SK-N-SH (cell line): ENCODE measurements around the gene TYW1B. TPM values are rescaled to one million over a fixed set of nuclear protein-coding genes. Genes with fewer than 3 reads are reported as not detected.
"Not testable (repeated sequence)": the region's sequence is repeated elsewhere in the genome, so short reads cannot be mapped to it uniquely, and the experiment has no call there.

Experiments used
- CTCF ChIA-PET: fragments of 300-600, 350-600 bp; formaldehyde crosslinking; extraction: SDS; loops from one replicate; lab custom pipeline; 2021; lab: Yijun Ruan, JAX
- POLR2A ChIA-PET: fragments of 350-600 bp; sonication (Branson Sonifier 250); formaldehyde crosslinking; extraction: SDS; loops from one replicate; lab custom pipeline; 2020; ENCODE audit warnings: antibody characterized with exemption, inconsistent platforms; lab: Yijun Ruan, JAX
- DNase-seq: peaks from one replicate; pipeline ENCODE4 v3.0.0; 2012
- H2AFZ ChIP-seq: fragments of 200-600 bp; sonication (generic); 2 replicates; pipeline ENCODE4 v1.8.1; 2016; ENCODE audit warnings: antibody characterized with exemption, mild to moderate bottlenecking, low read depth
- H3F3A ChIP-seq: fragments of 200-600 bp; sonication (generic); replicated peaks from 2 replicates; pipeline ENCODE3; 2016; ENCODE audit warnings: antibody characterized with exemption, mild to moderate bottlenecking; ENCODE audit not compliant: insufficient read depth
- H3K27ac ChIP-seq, 2 experiments: fragments of 200-500 bp in 1 of 2; fragments of 200-600 bp in 1 of 2; sonication (Bioruptor generic) in 1 of 2; sonication (generic), shearing (Covaris generic) in 1 of 2; 2 replicates each; pipeline versions ENCODE4 v1.5.1 to v1.6.1; 2014 to 2016; ENCODE audit warnings: low read depth in 2 of 2, inconsistent platforms in 1 of 2, low read length in 1 of 2, mild to moderate bottlenecking in 1 of 2, mixed read lengths in 1 of 2
- H3K27me3 ChIP-seq: fragments of 200-600 bp; sonication (generic), shearing (Covaris generic); 2 replicates; pipeline ENCODE4 v1.6.1; 2016; ENCODE audit warnings: mixed run types; ENCODE audit not compliant: insufficient read depth
- H3K36me3 ChIP-seq, 2 experiments: fragments of 200-500 bp in 1 of 2; fragments of 200-600 bp in 1 of 2; sonication (Bioruptor generic) in 1 of 2; sonication (generic) in 1 of 2; replicated peaks in 1 of 2; 2 replicates each; pipeline versions ENCODE3 to v1.5.1; 2014 to 2016; ENCODE audit warnings: low read length in 1 of 2, mild to moderate bottlenecking in 1 of 2; ENCODE audit not compliant: insufficient read depth in 2 of 2, control insufficient read depth in 1 of 2
- H3K4me1 ChIP-seq, 2 experiments: fragments of 200-500 bp in 1 of 2; fragments of 200-600 bp in 1 of 2; sonication (Bioruptor generic) in 1 of 2; sonication (generic), shearing (Covaris generic) in 1 of 2; 2 replicates each; pipeline versions ENCODE4 v1.5.1 to v1.6.1; 2014 to 2016; ENCODE audit warnings: low read depth in 1 of 2, low read length in 1 of 2, mixed run types in 1 of 2; ENCODE audit not compliant: insufficient read depth in 2 of 2, control insufficient read depth in 1 of 2
- H3K4me2 ChIP-seq: fragments of 200-600 bp; sonication (generic), shearing (Covaris generic); 2 replicates; pipeline ENCODE4 v1.6.1; 2017; ENCODE audit warnings: mixed run types
- H3K4me3 ChIP-seq, 2 experiments: fragments of 200-500 bp in 1 of 2; fragments of 200-600 bp in 1 of 2; sonication (Bioruptor generic) in 1 of 2; sonication (generic), shearing (Covaris generic) in 1 of 2; 2 replicates each; pipeline versions ENCODE4 v1.5.1 to v1.8.1; 2014 to 2016; ENCODE audit warnings: low read depth in 2 of 2, inconsistent platforms in 1 of 2, low read length in 1 of 2, mild to moderate bottlenecking in 1 of 2, mixed read lengths in 1 of 2, moderate library complexity in 1 of 2
- H3K79me2 ChIP-seq: fragments of 200-600 bp; sonication (generic); 2 replicates; pipeline ENCODE4 v1.8.1; 2017; ENCODE audit warnings: mild to moderate bottlenecking; ENCODE audit not compliant: insufficient read depth
- H3K9ac ChIP-seq: fragments of 200-600 bp; sonication (generic); 2 replicates; pipeline ENCODE4 v1.6.1; 2017; ENCODE audit warnings: mixed run types
- H3K9me2 ChIP-seq: fragments of 200-600 bp; sonication (generic); 2 replicates; pipeline ENCODE4 v1.6.1; 2017; ENCODE audit warnings: mixed run types
- H3K9me3 ChIP-seq: fragments of 200-600 bp; sonication (generic); 2 replicates; pipeline ENCODE4 v1.6.1; 2017; ENCODE audit warnings: mixed run types, mild to moderate bottlenecking, moderate library complexity
- H4K20me1 ChIP-seq: fragments of 200-600 bp; sonication (generic); 2 replicates; pipeline ENCODE4 v1.6.1; 2017; ENCODE audit warnings: mild to moderate bottlenecking, mixed run types; ENCODE audit not compliant: insufficient read depth
- CTCF ChIP-seq: fragments of 200-600 bp; sonication (generic); IDR thresholded peaks from 2 replicates; pipeline ENCODE4 v1.6.1; 2017; ENCODE audit warnings: antibody characterized with exemption, mild to moderate bottlenecking, moderate library complexity
- EP300 ChIP-seq, 2 experiments: IDR thresholded peaks; 2 replicates each; pipeline versions ENCODE4 v1.4.0 to v1.6.1; 2012; ENCODE audit warnings: borderline replicate concordance in 1 of 2, low read depth in 1 of 2, low read length in 1 of 2
- FOXM1 ChIP-seq: IDR thresholded peaks from 2 replicates; pipeline ENCODE4 v1.4.0; 2012; ENCODE audit warnings: low read depth, mild to moderate bottlenecking
- GATA2 ChIP-seq: sonication (generic); formaldehyde crosslinking; IDR thresholded peaks from 2 replicates; pipeline ENCODE4 v1.5.0; 2020; ENCODE audit warnings: mild to moderate bottlenecking, missing genetic modification reagents
- IRF3 ChIP-seq: fragments of 150-350 bp; IDR thresholded peaks from 2 replicates; pipeline ENCODE4 v1.6.1; 2016; ENCODE audit warnings: mild to moderate bottlenecking, low read depth, low read length
- MEF2A ChIP-seq: IDR thresholded peaks from 2 replicates; pipeline ENCODE4 v1.4.0; 2012; ENCODE audit warnings: low read depth, borderline replicate concordance
- POLR2AphosphoS5 ChIP-seq: IDR thresholded peaks from 2 replicates; pipeline ENCODE4 v1.6.1; 2012; ENCODE audit warnings: low read depth, low read length
- TEAD4 ChIP-seq: IDR thresholded peaks from 2 replicates; pipeline ENCODE4 v1.4.0; 2012; ENCODE audit warnings: mild to moderate bottlenecking, borderline replicate concordance; ENCODE audit not compliant: insufficient read depth
- WGBS: methylation state at CpG from one replicate; pipeline ENCODE4 v1.1.6; 2017; ENCODE audit warnings: low lambda C conversion rate; 5-methylcytosine and 5-hydroxymethylcytosine counted together
- polyA plus RNA-seq, 3 experiments: library from polyadenylated mRNA; depleted of rRNA; stranded (reverse); fragments of >200 nt; gene quantifications; 2 replicates each; pipeline ENCODE4 v1.2.3, GENCODE V29; 2012
- TF ChIP-seq, protein P1 (sequence below): IDR thresholded peaks from 2 replicates; pipeline ENCODE4 v1.4.0; 2012; ENCODE audit warnings: low read depth

Gene TYW1B
- polyA plus RNA-seq, 1 of the 3 experiments (the other 2 are of a cell fraction): 1.4 TPM

DNA sequence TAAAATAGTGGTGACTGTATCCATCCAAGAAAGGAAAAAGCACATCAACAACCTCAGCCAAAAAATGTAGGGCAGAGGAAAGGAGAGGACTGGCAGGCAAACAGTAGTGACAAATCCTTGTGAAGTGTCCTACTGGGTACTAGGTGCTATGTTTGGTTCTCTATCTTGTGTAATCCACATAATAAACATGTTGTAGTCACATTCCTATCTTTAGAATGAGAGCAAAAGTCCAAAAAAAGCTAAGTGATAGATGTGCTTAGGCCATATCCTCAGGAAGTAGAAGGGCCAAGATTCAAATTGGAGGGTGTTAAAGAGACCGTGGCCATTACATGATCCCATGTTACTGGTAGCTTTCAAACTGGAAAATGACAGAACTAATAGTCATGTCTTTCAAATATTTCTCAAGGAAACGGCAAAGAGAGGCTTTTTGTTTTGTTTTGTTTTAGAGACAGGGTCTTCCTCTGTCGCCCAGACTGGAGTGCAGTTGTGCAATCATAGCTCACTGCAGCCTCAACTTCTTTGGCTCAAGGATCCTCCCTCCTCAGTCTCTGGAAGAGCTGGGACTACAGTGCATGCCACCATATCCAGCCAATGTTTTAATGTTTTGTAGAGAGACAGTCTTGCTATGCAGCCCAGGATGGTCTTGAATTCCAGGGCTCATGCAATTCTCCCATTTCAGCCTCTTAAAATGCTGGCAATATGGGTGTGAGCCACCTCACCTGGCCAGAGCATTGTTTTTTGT is 244.2 kb downstream of the TYW1B start:
- H4K20me1 ChIP-seq, H3K9me3 ChIP-seq, H3F3A ChIP-seq, H3K79me2 ChIP-seq, POLR2A ChIA-PET, H3K4me1 ChIP-seq, DNase-seq, H3K36me3 ChIP-seq, H3K27ac ChIP-seq, CTCF ChIA-PET, H3K9me2 ChIP-seq, H3K4me3 ChIP-seq, H3K9ac ChIP-seq, H2AFZ ChIP-seq, H3K27me3 ChIP-seq, H3K4me2 ChIP-seq: not testable (repeated sequence)
- 77% methylated on average over 3 of the region's 3 CpGs for WGBS

- H3K9me3 ChIP-seq, H3K79me2 ChIP-seq, H3K4me2 ChIP-seq, H4K20me1 ChIP-seq, H2AFZ ChIP-seq, H3K9me2 ChIP-seq, H3K4me1 ChIP-seq, POLR2A ChIA-PET, CTCF ChIA-PET, H3K27ac ChIP-seq, H3F3A ChIP-seq, H3K27me3 ChIP-seq, H3K36me3 ChIP-seq, DNase-seq, H3K4me3 ChIP-seq, H3K9ac ChIP-seq: not testable (repeated sequence)
- 93% methylated on average over 9 of the region's 9 CpGs for WGBS
Measured at GRCh38 chr7:72580142-72580770, 247.7 kb downstream of the TYW1B start.

- no peak overlapping the region for H3K27ac ChIP-seq
- no peaks in the 10 kb centered on the region for H3K9me3 ChIP-seq
- no peaks in the 10 kb centered on the region for H3K27me3 ChIP-seq
- ChIA-PET POLR2A (interaction anchor here (0.6 kb wide), 1 partner anchor 104 kb away, joined by 5 read pairs; no protein-coding TSS in a partner anchor), CTCF (no interaction called here)
- no peaks in the 10 kb centered on the region for H3F3A ChIP-seq
- no peaks in the 10 kb centered on the region for H3K4me1 ChIP-seq
- H3K79me2 ChIP-seq: no peaks in the 10 kb centered on the region
- H3K4me2 ChIP-seq: no peak overlapping the region
- no peaks in the 10 kb centered on the region for H3K36me3 ChIP-seq
- no peaks in the 10 kb centered on the region for H3K9me2 ChIP-seq
- 92% methylated on average over 2 of the region's 2 CpGs for WGBS
- TF ChIP-seq POLR2AphosphoS5 (no peak), CTCF (no peak), EP300 (IDR thresholded peaks at IDR 0.05; ENCODE audit: borderline replicate concordance in 1 of 2, low read depth in 1 of 2, low read length in 1 of 2) (no peak), TEAD4 (no peak), FOXM1 (no peak), GATA2 (no peak), MEF2A (no peak), IRF3 (no peak)
- TF ChIP-seq, protein P1, sequence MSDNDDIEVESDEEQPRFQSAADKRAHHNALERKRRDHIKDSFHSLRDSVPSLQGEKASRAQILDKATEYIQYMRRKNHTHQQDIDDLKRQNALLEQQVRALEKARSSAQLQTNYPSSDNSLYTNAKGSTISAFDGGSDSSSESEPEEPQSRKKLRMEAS: no peak
- DNase-seq: no peak
- no peak overlapping the region for H3K4me3 ChIP-seq
- H3K9ac ChIP-seq: no peak overlapping the region
- no peaks in the 10 kb centered on the region for H4K20me1 ChIP-seq
- H2AFZ ChIP-seq: no peak overlapping the region
Measured at GRCh38 chr7:72577107-72577506, 250.9 kb downstream of the TYW1B start.

DNA sequence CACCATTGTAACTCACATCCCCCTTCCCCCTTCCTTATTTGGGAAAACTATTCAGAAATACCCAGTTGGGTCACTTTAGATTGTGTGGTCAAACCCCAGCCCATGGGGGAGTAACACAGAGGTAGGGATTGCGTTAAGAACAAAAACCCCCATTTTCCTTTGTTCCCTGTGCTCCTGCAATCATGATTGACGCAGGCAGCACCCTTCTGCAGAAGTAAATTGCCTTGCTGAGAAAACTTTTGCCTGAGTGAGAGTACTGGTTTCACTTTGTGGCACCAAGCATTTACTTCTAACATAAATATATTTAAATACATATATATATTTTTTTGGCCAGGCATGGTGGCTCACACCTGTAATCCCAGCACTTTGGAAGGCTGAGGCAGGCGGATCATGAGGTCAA is 266.0 kb downstream of the TYW1B start:
- H3K9me2 ChIP-seq, H3K9me3 ChIP-seq, H3K27me3 ChIP-seq, DNase-seq, H3K4me2 ChIP-seq, POLR2A ChIA-PET, H3K4me1 ChIP-seq, H3K4me3 ChIP-seq, H3K9ac ChIP-seq, H2AFZ ChIP-seq, H3K36me3 ChIP-seq, H4K20me1 ChIP-seq, H3F3A ChIP-seq, CTCF ChIA-PET, H3K27ac ChIP-seq, H3K79me2 ChIP-seq: not testable (repeated sequence)
- 15% methylated on average over 3 of the region's 3 CpGs for whole genome bisulfite sequencing
